Upper lobe of left lung (tissue), 6 donors: ENCODE data around the gene PARP3. TPM values are rescaled to one million over a fixed set of nuclear protein-coding genes. Genes with fewer than 3 reads are reported as not detected.

Experiments
- ATAC-seq, 2 donors: fragments of 200-7000 bp; cut with Tn5 transposase; one replicate each; pipeline ENCODE4 v1.9.1; 2022; ENCODE audit warnings: mild to moderate bottlenecking in 2 of 2, moderate library complexity in 2 of 2; ENCODE audit not compliant: low FRiP score in 2 of 2
- DNase-seq, 2 donors: peaks; one replicate each; pipeline ENCODE4 v3.0.0-alpha.2; 2019 to 2020
- H3K27ac ChIP-seq, 4 donors: fragments of 200-600 bp; sonication (generic); one replicate each; pipeline ENCODE4 v1.5.1; 2016 to 2019
- H3K27me3 ChIP-seq, 4 donors: fragments of 200-600 bp; sonication (generic); one replicate each; pipeline ENCODE4 v1.5.1; 2017 to 2019
- H3K36me3 ChIP-seq, 4 donors: fragments of 200-600 bp; sonication (generic); one replicate each; pipeline ENCODE4 v1.5.1; 2016 to 2019
- H3K4me1 ChIP-seq, 4 donors: fragments of 200-600 bp; sonication (generic); one replicate each; pipeline ENCODE4 v1.5.1; 2018 to 2019
- H3K4me3 ChIP-seq, 4 donors: fragments of 200-600 bp; sonication (generic); one replicate each; pipeline ENCODE4 v1.5.1; 2017 to 2019; ENCODE audit warnings: mild to moderate bottlenecking in 2 of 4, moderate library complexity in 1 of 4
- H3K9me3 ChIP-seq, 4 donors: fragments of 200-600 bp; sonication (generic); one replicate each; pipeline ENCODE4 v1.5.1; 2018 to 2019
- EP300 ChIP-seq, 4 donors: sonication (generic); formaldehyde crosslinking; IDR thresholded peaks; one replicate each; pipeline ENCODE4 v1.5.1; 2017; ENCODE audit warnings: antibody characterized with exemption in 4 of 4, control low read depth in 2 of 4
- POLR2A ChIP-seq, 4 donors: fragments of 450-650 bp; IDR thresholded peaks; one replicate each; pipeline ENCODE4 v1.5.1; 2016 to 2017; ENCODE audit warnings: antibody characterized with exemption in 4 of 4, mild to moderate bottlenecking in 2 of 4
- POLR2AphosphoS5 ChIP-seq, 2 donors: sonication (generic); formaldehyde crosslinking; IDR thresholded peaks; one replicate each; pipeline ENCODE4 v1.5.1; 2017; ENCODE audit warnings: antibody characterized with exemption in 2 of 2
- WGBS, 2 donors: methylation state at CpG; one replicate each; pipeline ENCODE4 v1.1.5; 2017 to 2018; 5-methylcytosine and 5-hydroxymethylcytosine counted together
- small RNA-seq, 4 donors: library from RNA; depleted of rRNA; stranded (forward); fragments of <200 nt; gene quantifications; one replicate each; pipeline ENCODE3, GENCODE V24; 2016
- total RNA-seq, 6 donors: library from RNA; depleted of rRNA in 4 of 6; stranded (reverse); fragments of >200 nt in 4 of 6; gene quantifications; one replicate each; pipeline versions ENCODE4 v1.1.0 to v1.2.1, GENCODE V29; 2016 to 2021
- TF ChIP-seq, protein P1 (sequence below), 6 experiments: fragments of 450-650 bp in 4 of 6; fragments of 200-600 bp in 2 of 6; sonication (generic) in 2 of 6; IDR thresholded peaks; one replicate each; pipeline ENCODE4 v1.5.1; 2016 to 2019; ENCODE audit warnings: antibody characterized with exemption in 6 of 6
- donor health status: DM: no; HTN: no; CAD: no; lungs with moderate emphysema.
- donor health status: DM: no; HTN: yes; CAD: no; lungs with severe emphysema.

The PARP3 gene
- total RNA-seq, 6 donors from 2014 or later, result 23.0 to 80.7 (median 35.7) TPM

DNA sequence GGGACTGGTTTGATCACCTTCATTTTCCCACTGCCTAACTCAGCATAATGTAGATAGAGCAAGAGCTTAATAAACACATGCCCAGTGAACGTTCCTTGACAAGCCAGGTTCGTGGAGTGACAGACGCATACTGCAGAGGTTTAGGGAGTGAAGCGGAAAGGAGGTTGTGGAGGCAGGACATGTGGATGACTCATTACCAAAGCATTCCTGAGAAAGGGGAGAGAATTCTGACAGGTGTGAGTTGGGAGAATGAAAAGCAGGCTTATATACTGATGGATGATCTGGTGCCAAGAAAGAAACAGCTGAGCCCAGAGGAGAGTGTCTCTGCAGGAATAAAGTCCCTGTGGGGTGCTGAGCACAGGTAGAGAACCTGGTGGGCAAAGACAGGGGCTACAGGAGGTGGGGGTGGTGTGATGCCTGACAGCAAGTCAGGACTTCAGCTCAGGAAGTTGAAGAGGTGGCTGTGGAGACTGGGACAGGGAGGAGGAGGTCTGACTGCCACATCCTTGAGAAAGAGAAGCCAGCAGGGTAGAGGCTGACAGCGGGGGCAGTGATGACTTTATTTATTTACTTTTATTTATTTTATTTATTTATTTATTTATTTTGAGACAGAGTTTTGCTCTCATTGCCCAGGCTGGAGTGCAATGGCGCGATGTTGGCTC lies 55.9 kb downstream of the PARP3 start:
- Histone ChIP-seq H3K9me3 (no peaks in the 10 kb centered on the region), H3K36me3 (peaks cover 12 to 19% (median 16%) of the 10 kb centered on the region in 4 donors), H3K27me3 (no peaks in the 10 kb centered on the region), H3K4me3 (no peak overlapping the region), H3K27ac (no peak overlapping the region), H3K4me1 (peaks cover 19 to 32% (median 26%) of the 10 kb centered on the region in 4 donors)
- ATAC-seq (no peak), DNase-seq (no peak)
- WGBS, 2 donors, result 62 to 65% methylated on average over 7 of the region's 7 CpGs
- TF ChIP-seq, protein P1, sequence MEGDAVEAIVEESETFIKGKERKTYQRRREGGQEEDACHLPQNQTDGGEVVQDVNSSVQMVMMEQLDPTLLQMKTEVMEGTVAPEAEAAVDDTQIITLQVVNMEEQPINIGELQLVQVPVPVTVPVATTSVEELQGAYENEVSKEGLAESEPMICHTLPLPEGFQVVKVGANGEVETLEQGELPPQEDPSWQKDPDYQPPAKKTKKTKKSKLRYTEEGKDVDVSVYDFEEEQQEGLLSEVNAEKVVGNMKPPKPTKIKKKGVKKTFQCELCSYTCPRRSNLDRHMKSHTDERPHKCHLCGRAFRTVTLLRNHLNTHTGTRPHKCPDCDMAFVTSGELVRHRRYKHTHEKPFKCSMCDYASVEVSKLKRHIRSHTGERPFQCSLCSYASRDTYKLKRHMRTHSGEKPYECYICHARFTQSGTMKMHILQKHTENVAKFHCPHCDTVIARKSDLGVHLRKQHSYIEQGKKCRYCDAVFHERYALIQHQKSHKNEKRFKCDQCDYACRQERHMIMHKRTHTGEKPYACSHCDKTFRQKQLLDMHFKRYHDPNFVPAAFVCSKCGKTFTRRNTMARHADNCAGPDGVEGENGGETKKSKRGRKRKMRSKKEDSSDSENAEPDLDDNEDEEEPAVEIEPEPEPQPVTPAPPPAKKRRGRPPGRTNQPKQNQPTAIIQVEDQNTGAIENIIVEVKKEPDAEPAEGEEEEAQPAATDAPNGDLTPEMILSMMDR (IDR thresholded peaks at IDR 0.05), result no peak
- TF ChIP-seq EP300 (IDR thresholded peaks at IDR 0.05) (no peak), POLR2AphosphoS5 (IDR thresholded peaks at IDR 0.05) (no peak), POLR2A (IDR thresholded peaks at IDR 0.05) (no peak)

Small RNA genes within 50 kb of the gene (small RNA-seq; reads per million reads assigned to genes)
- gene AC115284.1, result 0 reads per million in 4 donors

Other genes with a start within 250 kb of the PARP3 start
- gene GRM2, start 235.3 kb upstream of the PARP3 start, total RNA-seq, result 1 to 10 TPM in 1 of 6 donors, under 1 TPM in 4, not detected in 1; 0.10 to 1.0 (median 0.30) TPM
- not detected for gene IQCF6, start 163.1 kb upstream of the PARP3 start, total RNA-seq
- gene IQCF2, start 80.7 kb upstream of the PARP3 start, total RNA-seq, result not detected
- gene IQCF5, start 66.8 kb upstream of the PARP3 start, total RNA-seq, result not detected
- gene IQCF1, start 39.0 kb upstream of the PARP3 start, total RNA-seq, result not detected
- 10 to 100 TPM; 10.7 to 30.4 (median 19.8) TPM for gene RRP9, start 459 bp upstream of the PARP3 start, total RNA-seq
- gene GPR62, start 13.0 kb downstream of the PARP3 start, total RNA-seq, result not detected
- 10 to 100 TPM; 22.7 to 53.4 (median 37.7) TPM for gene PCBP4, start 25.1 kb downstream of the PARP3 start, total RNA-seq
- gene ABHD14B, start 31.7 kb downstream of the PARP3 start, total RNA-seq, result 10 to 100 TPM; 35.6 to 62.6 (median 50.0) TPM
- 10 to 100 TPM; 15.7 to 44.5 (median 26.3) TPM for gene ABHD14A, start 32.7 kb downstream of the PARP3 start, total RNA-seq
- gene ACY1, start 41.2 kb downstream of the PARP3 start, total RNA-seq, result 10 to 100 TPM; 17.4 to 65.0 (median 35.9) TPM
- 1,000 to 10,000 TPM in 1 of 6 donors, 100 to 1,000 TPM in 5; 306 to 1,159 (median 770) TPM for gene RPL29, start 53.5 kb downstream of the PARP3 start, total RNA-seq
- 10 to 100 TPM; 24.1 to 49.1 (median 35.3) TPM for gene DUSP7, start 114.2 kb downstream of the PARP3 start, total RNA-seq
- gene POC1A, start 212.1 kb downstream of the PARP3 start, total RNA-seq, result 1 to 10 TPM; 1.0 to 4.2 (median 2.8) TPM